ENCODE results near the gene DYNLT4.
A peak's percentile ranks its signal among the peaks of the same experiment; 100 is the strongest.
"Not testable (repeated sequence)": the region's sequence is repeated elsewhere in the genome, so short reads cannot be mapped to it uniquely, and the experiment has no call there.

Gene DYNLT4

GRCh38 chr1:44828003-44828651 is 21.0 kb upstream of the DYNLT4 start:
- no peak for DNase-seq

- DNase-seq: no peak
Measured at GRCh38 chr1:44827197-44828002, 20.2 kb upstream of the DYNLT4 start.

- no peak for DNase-seq
Measured at GRCh38 chr1:44826375-44827196, 19.4 kb upstream of the DYNLT4 start.

GRCh38 chr1:44824392-44824791 is 17.2 kb upstream of the DYNLT4 start:
- not testable (repeated sequence) for DNase-seq

GRCh38 chr1:44822981-44823451 is 15.9 kb upstream of the DYNLT4 start:
- DNase-seq: no peak

- DNase-seq: no peak
Measured at GRCh38 chr1:44822131-44822701, 15.1 kb upstream of the DYNLT4 start.

- DNase-seq: no peak
Measured at GRCh38 chr1:44821240-44821715, 14.1 kb upstream of the DYNLT4 start.

GRCh38 chr1:44820328-44821239 is 13.4 kb upstream of the DYNLT4 start:
- no peak for DNase-seq

- DNase-seq: peak; percentile 54 to 70 (median 62)
Measured at GRCh38 chr1:44819608-44820327, 12.6 kb upstream of the DYNLT4 start.

- no peak for DNase-seq
Measured at GRCh38 chr1:44819196-44819607, 12.1 kb upstream of the DYNLT4 start.

GRCh38 chr1:44817771-44818495 is 10.8 kb upstream of the DYNLT4 start:
- no peak for DNase-seq

- no peak for DNase-seq
Measured at GRCh38 chr1:44817307-44817706, 10.2 kb upstream of the DYNLT4 start.

- DNase-seq: not testable (repeated sequence)
Measured at GRCh38 chr1:44815926-44816325, 8.8 kb upstream of the DYNLT4 start.

GRCh38 chr1:44812822-44813543 is 5.8 kb upstream of the DYNLT4 start:
- DNase-seq: no peak

GRCh38 chr1:44811234-44811633 is 4.1 kb upstream of the DYNLT4 start:
- no peak for DNase-seq

- not testable (repeated sequence) for DNase-seq
Measured at GRCh38 chr1:44810762-44811105, 3.6 kb upstream of the DYNLT4 start.

- no peak for DNase-seq
Measured at GRCh38 chr1:44810101-44810761, 3.1 kb upstream of the DYNLT4 start.

GRCh38 chr1:44808938-44809917 is 2.1 kb upstream of the DYNLT4 start:
- DNase-seq: peak; percentile 60 to 84 (median 70)
